HG02884 (cell line): Measurements from ENCODE around the gene AIP.

Source experiments
- ATAC-seq: cut with Tn5 transposase; IDR thresholded peaks from one replicate; pipeline ENCODE4 v1.9.1; 2021; ENCODE audit warnings: mild to moderate bottlenecking, moderate library complexity; ENCODE audit not compliant: unreplicated experiment

AIP gene

GRCh38 chr11:67525275-67525976 is 42.6 kb downstream of the AIP start:
- no peak for ATAC-seq

- no peak for ATAC-seq
Observed at GRCh38 chr11:67528376-67528775, 45.5 kb downstream of the AIP start.

- no peak for ATAC-seq
Observed at GRCh38 chr11:67530282-67530592, 47.4 kb downstream of the AIP start.

GRCh38 chr11:67532889-67533288 is 50.1 kb downstream of the AIP start:
- no peak for ATAC-seq

GRCh38 chr11:67534070-67534679 is 51.3 kb downstream of the AIP start:
- no peak for ATAC-seq

GRCh38 chr11:67535561-67535960 is 52.7 kb downstream of the AIP start:
- ATAC-seq = no peak

- ATAC-seq = no peak
Observed at GRCh38 chr11:67538306-67538705, 55.5 kb downstream of the AIP start.

- no peak for ATAC-seq
Observed at GRCh38 chr11:67538823-67539505, 56.1 kb downstream of the AIP start.

- ATAC-seq = no peak
Observed at GRCh38 chr11:67539550-67539949, 56.7 kb downstream of the AIP start.
